ENCODE data around the gene SNCA.

- TF ChIP-seq CTCF (IDR thresholded peaks at IDR 0.05) (no peak), SIN3A (IDR thresholded peaks at IDR 0.05; ENCODE audit: borderline replicate concordance, insufficient read depth, low read depth, low read length) (no peak), POLR2AphosphoS5 (IDR thresholded peaks at IDR 0.05; ENCODE audit: low read depth, low read length) (no peak)
These were observed 71.4 kb downstream of the SNCA start for GRCh38 chr4:89765528-89765927.

Measured in Panc1 (cell line).